ENCODE measurements around the gene TARS3.
"Not testable (repeated sequence)": the region's sequence is repeated elsewhere in the genome, so short reads cannot be mapped to it uniquely, and the experiment has no call there.

The TARS3 gene

DNA sequence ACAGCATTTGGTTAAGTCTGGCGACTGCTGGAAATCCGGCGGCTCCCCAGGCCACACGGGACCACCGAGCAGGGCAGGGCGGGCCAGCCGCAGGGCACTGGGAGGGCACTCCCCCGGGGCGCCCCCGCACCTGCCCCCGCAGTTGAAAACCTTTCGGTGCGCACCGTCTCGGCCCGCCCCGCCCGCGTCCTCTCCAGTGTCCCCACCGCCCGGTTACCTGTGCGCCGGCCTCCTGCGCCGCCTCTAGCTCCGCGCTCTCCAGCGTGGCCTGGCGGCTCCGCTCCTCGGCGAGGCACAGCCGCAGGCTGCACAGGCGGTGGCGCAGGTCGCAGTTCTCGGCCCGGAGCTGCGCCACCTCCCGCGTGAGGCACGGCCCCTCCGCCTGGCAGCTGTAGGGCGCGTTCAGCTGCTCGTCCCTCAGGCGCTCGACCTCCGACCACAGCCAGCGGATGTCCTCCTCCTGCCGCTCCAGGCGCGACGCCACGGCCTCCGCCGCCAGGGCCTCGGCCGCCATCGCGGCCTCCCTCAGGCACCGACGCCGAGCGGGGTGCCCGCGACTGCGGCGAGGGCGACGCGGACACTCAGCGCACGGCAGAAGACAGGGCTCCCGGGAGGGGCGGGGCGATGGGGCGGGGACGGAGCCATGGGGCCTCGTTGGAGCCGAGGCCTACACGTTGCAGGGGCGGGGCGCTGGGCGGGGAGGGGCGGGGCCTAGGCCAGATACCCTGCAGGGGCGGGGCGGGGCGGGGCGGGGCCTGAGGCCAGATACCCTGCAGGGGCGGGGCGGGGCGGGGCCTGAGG lies at the start of gene TARS3:
TARS3 (minus strand) TSS at position 600 of the 801 bp plus-strand sequence; CDS start at position 514, 86 bp downstream.
- H3K9me3 ChIP-seq (ENCODE audit: control insufficient read depth, low read depth, low read length): no peaks in the 10 kb centered on the region
- H3K4me1 ChIP-seq (ENCODE audit: control insufficient read depth, low read depth, low read length): peaks cover 3% of the 10 kb centered on the region
- peaks cover 12% of the 10 kb centered on the region for H3K36me3 ChIP-seq (ENCODE audit: control insufficient read depth, low read depth, low read length)
- H3K9ac ChIP-seq (ENCODE audit: low read length): peak within 1 kb of the TSS; percentile 65
- peak within 1 kb of the TSS; percentile 81 for H3K4me3 ChIP-seq (ENCODE audit: low read length)
- no peak within 1 kb of the TSS for H3K27ac ChIP-seq (ENCODE audit: low read length)
- H3K27me3 ChIP-seq (ENCODE audit: control insufficient read depth, insufficient read depth, low read length): no peaks in the 10 kb centered on the region

DNA sequence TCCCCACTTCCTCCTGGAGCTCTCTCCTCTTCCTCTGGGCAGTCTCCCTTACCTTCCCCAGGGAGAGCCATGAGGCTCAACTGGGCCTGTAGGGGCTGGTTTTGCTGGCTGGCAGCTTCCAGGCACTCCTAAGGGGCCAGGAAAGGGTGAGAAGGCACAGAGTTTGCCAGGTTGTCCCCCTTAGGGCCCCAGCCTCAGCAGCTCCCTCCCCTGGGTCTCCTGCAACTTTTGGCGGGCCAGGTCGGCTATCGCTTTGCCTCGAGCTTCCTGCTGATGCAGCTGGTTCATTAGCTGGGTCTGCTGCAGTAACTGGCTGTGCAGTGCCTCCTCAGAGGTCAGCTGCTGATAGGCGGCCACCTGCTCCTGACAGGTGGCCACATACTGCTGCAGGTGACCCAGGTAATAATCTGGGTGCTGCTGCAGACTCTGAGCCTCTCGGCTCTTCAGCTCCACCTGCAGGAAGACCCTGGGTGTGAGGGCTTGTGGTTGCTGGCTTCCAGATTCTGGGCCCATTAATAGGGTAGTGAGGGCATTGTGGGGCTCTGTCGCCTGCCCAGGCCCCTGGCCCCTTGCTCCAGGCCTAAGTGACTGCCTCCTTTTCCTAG lies 49.3 kb upstream of the TARS3 start:
- Histone ChIP-seq H3K27ac (ENCODE audit: low read length) (no peak overlapping the region), H3K9ac (ENCODE audit: low read length) (no peak overlapping the region), H3K4me1 (ENCODE audit: control insufficient read depth, low read depth, low read length) (no peaks in the 10 kb centered on the region), H3K36me3 (ENCODE audit: control insufficient read depth, low read depth, low read length) (no peaks in the 10 kb centered on the region), H3K27me3 (ENCODE audit: control insufficient read depth, insufficient read depth, low read length) (no peaks in the 10 kb centered on the region), H3K9me3 (ENCODE audit: control insufficient read depth, low read depth, low read length) (no peaks in the 10 kb centered on the region), H3K4me3 (ENCODE audit: low read length) (no peak overlapping the region)

DNA sequence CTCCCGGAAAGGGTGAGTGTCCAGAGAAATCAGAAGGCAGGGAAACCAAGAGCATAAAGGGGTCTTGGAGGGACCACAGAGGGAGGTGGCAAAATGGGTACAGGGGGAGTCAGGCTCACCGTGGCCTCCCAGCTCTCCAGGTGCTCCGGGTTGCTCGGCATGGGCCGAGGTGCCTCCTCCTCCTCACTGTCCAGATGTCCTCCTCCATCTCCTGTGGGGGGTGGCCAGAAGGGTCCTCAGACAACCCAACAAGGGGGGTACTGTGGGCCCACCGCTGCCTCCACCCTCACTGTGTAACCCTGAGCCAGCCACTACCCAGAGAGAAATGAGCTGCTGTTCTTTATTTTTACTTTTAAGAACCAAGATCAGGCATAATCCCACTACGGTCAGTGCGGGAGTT lies 48.6 kb upstream of the TARS3 start:
- Histone ChIP-seq H3K4me1 (ENCODE audit: control insufficient read depth, low read depth, low read length) (no peaks in the 10 kb centered on the region), H3K36me3 (ENCODE audit: control insufficient read depth, low read depth, low read length) (no peaks in the 10 kb centered on the region), H3K27ac (ENCODE audit: low read length) (no peak overlapping the region), H3K9me3 (ENCODE audit: control insufficient read depth, low read depth, low read length) (no peaks in the 10 kb centered on the region), H3K27me3 (ENCODE audit: control insufficient read depth, insufficient read depth, low read length) (no peaks in the 10 kb centered on the region), H3K4me3 (ENCODE audit: low read length) (no peak overlapping the region), H3K9ac (ENCODE audit: low read length) (no peak overlapping the region)

DNA sequence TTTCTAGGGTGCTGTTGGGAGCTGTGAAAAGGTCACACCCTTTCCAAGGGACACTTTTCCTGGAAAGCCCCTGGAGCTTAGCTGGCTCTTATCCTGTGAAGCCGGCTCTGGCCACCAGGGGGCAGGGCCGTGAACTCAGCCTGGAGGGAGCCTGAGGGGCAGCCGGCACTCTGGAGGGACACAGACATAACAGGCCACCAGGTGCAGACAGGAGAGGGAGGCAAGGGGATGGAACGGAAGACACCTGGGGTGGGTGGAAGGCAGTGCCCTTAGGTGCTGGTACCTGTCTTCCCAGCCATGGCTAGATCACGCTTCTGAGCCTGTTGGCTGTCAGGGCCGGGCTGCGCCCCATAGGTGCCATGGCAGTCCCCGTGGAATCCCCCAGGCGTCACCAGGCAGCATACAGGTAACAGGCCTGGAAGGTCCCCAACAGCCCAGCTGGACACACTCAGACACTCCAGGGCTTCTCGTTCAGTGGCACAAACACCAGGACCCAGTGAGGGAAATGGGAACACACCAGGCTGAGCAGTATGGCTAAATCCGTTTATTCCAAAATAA lies 42.9 kb upstream of the TARS3 start:
- H3K27ac ChIP-seq (ENCODE audit: low read length); H3K27me3 ChIP-seq (ENCODE audit: control insufficient read depth, insufficient read depth, low read length); H3K9ac ChIP-seq (ENCODE audit: low read length): not testable (repeated sequence)

DNA sequence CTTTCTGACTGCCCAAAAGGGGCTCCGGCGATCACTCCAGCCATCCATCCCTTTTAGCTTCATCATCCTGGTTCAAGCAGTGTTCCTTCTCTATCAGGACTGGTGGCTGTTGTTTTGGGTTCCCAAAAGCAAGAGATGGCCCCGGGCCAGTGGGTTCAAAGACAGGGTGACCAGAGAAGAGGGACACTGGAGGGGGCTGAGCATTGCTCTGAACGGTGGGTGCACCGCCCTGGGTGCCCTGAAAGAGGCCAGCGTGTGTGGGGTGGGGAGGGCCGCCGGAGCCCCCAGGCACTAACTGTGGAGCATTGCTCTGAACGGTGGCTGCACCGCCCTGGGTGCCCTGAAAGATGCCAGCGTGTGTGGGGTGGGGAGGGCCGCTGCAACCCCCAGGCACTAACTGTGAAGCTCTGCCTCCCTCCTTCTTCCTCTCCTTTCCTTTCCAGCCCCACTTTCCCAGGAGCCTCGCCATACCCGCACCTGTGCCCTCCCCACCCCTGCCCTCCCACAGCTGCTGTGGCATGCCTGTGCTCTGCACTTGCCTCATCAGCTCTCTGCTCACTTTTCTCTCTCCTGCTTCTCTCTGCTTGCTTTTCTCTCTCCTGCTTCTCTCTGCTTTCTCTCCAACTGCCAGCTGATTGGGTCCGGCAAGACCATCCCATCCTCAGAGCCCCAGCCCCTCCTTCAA lies 41.6 kb upstream of the TARS3 start:
- H3K4me1 ChIP-seq (ENCODE audit: control insufficient read depth, low read depth, low read length): no peaks in the 10 kb centered on the region

More for the DNA sequence above, 42.9 kb upstream of the TARS3 start:
- not testable (repeated sequence) for H3K9me3 ChIP-seq (ENCODE audit: control insufficient read depth, low read depth, low read length); H3K36me3 ChIP-seq (ENCODE audit: control insufficient read depth, low read depth, low read length); H3K4me1 ChIP-seq (ENCODE audit: control insufficient read depth, low read depth, low read length); H3K4me3 ChIP-seq (ENCODE audit: low read length)

DNA sequence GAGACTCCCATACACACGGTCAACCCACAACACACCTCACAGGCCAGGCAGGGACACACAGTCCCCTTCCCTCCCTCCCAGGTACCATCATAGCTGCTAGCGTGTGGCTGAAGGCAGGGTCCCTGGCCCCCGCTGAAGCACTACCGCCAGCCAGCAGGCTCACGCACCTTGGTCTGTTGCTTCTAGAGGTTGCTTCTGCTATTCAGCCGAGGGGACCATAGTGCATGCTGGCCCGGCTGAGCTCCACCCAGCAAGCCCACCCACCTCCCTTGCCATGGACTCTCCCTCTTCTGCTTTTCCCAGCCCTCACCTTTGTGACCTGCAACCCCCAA lies 41.0 kb upstream of the TARS3 start:
- not testable (repeated sequence) for H3K9ac ChIP-seq (ENCODE audit: low read length); H3K27me3 ChIP-seq (ENCODE audit: control insufficient read depth, insufficient read depth, low read length); H3K4me1 ChIP-seq (ENCODE audit: control insufficient read depth, low read depth, low read length); H3K4me3 ChIP-seq (ENCODE audit: low read length); H3K27ac ChIP-seq (ENCODE audit: low read length); H3K36me3 ChIP-seq (ENCODE audit: control insufficient read depth, low read depth, low read length); H3K9me3 ChIP-seq (ENCODE audit: control insufficient read depth, low read depth, low read length)

More for the DNA sequence above, 41.6 kb upstream of the TARS3 start:
- Histone ChIP-seq H3K27me3 (ENCODE audit: control insufficient read depth, insufficient read depth, low read length) (no peaks in the 10 kb centered on the region), H3K4me3 (ENCODE audit: low read length) (no peak overlapping the region), H3K27ac (ENCODE audit: low read length) (no peak overlapping the region), H3K9ac (ENCODE audit: low read length) (no peak overlapping the region), H3K9me3 (ENCODE audit: control insufficient read depth, low read depth, low read length) (no peaks in the 10 kb centered on the region), H3K36me3 (ENCODE audit: control insufficient read depth, low read depth, low read length) (no peaks in the 10 kb centered on the region)

DNA sequence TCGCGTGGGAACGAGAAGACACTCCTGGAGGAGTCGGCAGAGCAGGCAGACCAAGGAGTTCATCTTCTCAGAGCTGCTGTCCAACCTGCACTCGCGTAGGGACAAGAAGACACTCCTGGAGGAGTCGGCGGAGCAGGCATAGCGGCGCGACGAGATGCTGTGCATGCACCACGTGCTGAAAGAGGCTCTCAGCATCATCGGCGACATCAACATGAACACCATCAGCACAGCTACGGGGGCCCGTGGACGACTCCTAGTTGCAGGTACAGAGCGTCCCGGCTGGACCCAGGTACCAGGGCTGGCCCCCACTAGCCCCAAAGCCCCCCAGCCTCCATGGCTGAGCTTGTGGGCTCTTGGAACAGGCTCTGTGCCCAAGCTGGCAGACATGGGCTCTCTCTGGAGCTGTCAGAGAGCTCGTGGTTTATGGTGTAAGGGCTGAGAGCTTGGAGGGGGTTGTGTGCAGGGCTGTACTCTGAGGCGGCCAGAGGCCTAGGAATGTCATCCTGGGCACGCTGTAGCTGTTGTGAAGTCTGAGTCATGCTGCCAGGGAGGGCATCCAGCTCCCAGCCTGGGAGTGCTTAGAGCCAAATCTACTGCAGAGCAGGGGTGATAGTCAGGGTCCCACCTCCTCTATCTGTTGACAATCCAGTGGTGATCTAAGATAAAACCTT lies 40.5 kb upstream of the TARS3 start:
- H3K27ac ChIP-seq (ENCODE audit: low read length); H3K4me1 ChIP-seq (ENCODE audit: control insufficient read depth, low read depth, low read length); H3K4me3 ChIP-seq (ENCODE audit: low read length); H3K36me3 ChIP-seq (ENCODE audit: control insufficient read depth, low read depth, low read length); H3K9me3 ChIP-seq (ENCODE audit: control insufficient read depth, low read depth, low read length); H3K27me3 ChIP-seq (ENCODE audit: control insufficient read depth, insufficient read depth, low read length); H3K9ac ChIP-seq (ENCODE audit: low read length): not testable (repeated sequence)

DNA sequence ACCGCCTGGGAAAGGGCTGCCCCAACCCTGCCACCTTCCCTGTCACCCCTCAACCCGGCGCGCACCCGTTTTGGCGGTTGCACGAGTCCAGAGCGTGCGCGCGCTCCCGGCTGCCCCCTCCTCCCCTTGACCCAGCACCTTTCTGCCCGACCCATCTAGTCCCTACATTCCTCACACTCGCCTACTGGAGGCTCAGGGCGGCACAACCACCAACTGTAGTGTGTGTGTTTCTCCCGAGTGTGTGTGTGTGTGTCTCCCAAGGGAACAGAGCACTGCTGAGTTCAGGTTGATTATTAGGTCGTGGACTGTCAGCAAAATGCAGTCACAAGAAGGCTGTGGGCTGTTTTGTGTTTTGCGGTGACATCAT lies 22.4 kb upstream of the TARS3 start:
- H3K4me3 ChIP-seq (ENCODE audit: low read length); H3K9ac ChIP-seq (ENCODE audit: low read length); H3K27ac ChIP-seq (ENCODE audit: low read length); H3K4me1 ChIP-seq (ENCODE audit: control insufficient read depth, low read depth, low read length); H3K36me3 ChIP-seq (ENCODE audit: control insufficient read depth, low read depth, low read length); H3K27me3 ChIP-seq (ENCODE audit: control insufficient read depth, insufficient read depth, low read length); H3K9me3 ChIP-seq (ENCODE audit: control insufficient read depth, low read depth, low read length): not testable (repeated sequence)

DNA sequence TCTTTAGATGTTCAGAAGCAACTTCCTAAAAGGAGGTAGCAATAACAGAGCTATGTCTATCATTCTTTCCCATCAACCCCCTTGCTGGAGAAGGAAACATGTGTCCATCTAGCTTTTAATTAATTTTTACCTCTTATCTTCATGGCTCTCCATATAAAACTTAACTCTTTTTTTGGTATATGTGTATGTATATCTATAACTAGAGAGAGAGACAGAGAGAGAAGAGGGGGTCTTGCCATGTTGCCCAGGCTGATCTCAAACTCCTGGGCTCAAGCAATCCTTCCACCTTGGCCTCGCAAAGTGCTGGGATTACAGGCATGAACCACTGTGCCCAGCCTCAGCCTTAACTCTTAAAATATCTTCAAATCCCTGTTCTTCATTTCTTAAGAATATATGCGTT lies 10.6 kb upstream of the TARS3 start:
- H3K4me3 ChIP-seq (ENCODE audit: low read length); H3K27me3 ChIP-seq (ENCODE audit: control insufficient read depth, insufficient read depth, low read length); H3K36me3 ChIP-seq (ENCODE audit: control insufficient read depth, low read depth, low read length); H3K4me1 ChIP-seq (ENCODE audit: control insufficient read depth, low read depth, low read length); H3K9me3 ChIP-seq (ENCODE audit: control insufficient read depth, low read depth, low read length); H3K9ac ChIP-seq (ENCODE audit: low read length); H3K27ac ChIP-seq (ENCODE audit: low read length): not testable (repeated sequence)

DNA sequence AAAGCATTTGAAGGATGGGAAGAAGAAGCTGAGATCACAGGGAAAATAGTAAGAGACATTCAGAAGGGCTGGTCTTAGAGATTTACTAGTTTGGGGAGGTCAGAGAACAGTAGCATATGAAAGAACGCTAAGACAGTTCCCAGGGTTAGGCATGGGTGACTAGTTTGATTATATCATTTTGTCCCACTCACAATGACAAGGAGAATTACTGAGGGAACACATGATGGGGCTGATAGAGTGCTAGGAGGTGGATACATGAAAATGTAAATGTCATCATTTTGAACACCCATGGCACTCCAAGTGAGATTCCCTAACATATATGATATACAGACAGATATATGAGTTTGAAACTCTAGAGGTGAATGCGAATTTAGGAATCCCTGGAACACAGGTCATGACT lies 9.3 kb upstream of the TARS3 start:
- Histone ChIP-seq H3K27ac (ENCODE audit: low read length) (no peak overlapping the region), H3K36me3 (ENCODE audit: control insufficient read depth, low read depth, low read length) (no peaks in the 10 kb centered on the region), H3K9ac (ENCODE audit: low read length) (no peak overlapping the region), H3K4me1 (ENCODE audit: control insufficient read depth, low read depth, low read length) (no peaks in the 10 kb centered on the region), H3K9me3 (ENCODE audit: control insufficient read depth, low read depth, low read length) (no peaks in the 10 kb centered on the region), H3K27me3 (ENCODE audit: control insufficient read depth, insufficient read depth, low read length) (no peaks in the 10 kb centered on the region), H3K4me3 (ENCODE audit: low read length) (no peak overlapping the region)

DNA sequence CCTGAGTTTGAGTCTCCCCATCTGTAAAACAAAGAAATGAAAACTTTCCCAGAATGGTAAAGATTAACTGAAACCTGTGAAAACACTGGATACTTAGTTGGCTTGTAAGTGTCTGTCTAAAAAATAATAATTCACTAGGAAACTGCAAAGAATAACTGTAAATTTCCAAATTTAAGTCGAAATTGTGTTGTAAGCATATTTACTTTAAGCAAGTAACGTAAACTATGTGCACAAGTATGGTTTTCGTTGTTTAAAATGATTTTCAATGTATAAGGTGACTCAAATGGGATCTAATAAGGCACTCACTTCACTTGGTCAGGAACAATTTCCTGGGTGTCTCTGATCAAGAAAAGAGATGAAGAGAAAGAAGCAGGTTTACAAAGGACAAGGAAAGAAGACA lies 8.5 kb upstream of the TARS3 start:
- Histone ChIP-seq H3K4me3 (ENCODE audit: low read length) (no peak overlapping the region), H3K27me3 (ENCODE audit: control insufficient read depth, insufficient read depth, low read length) (no peaks in the 10 kb centered on the region), H3K9ac (ENCODE audit: low read length) (no peak overlapping the region), H3K9me3 (ENCODE audit: control insufficient read depth, low read depth, low read length) (no peaks in the 10 kb centered on the region), H3K27ac (ENCODE audit: low read length) (no peak overlapping the region), H3K4me1 (ENCODE audit: control insufficient read depth, low read depth, low read length) (no peaks in the 10 kb centered on the region), H3K36me3 (ENCODE audit: control insufficient read depth, low read depth, low read length) (no peaks in the 10 kb centered on the region)
